Stimulated activated CD8-positive, alpha-beta memory T cell treated with anti-CD3 and anti-CD28 coated beads, Interleukin-12 subunit alpha, Interleukin-12 subunit beta, amount 100 ng/mL, for 1 hour (primary cell): ENCODE results near the gene LRRTM3.

Experiments
- DNase-seq: peaks from one replicate; pipeline ENCODE4 v3.0.0-alpha.2; 2020; ENCODE audit warnings: low read depth

The LRRTM3 gene

DNA sequence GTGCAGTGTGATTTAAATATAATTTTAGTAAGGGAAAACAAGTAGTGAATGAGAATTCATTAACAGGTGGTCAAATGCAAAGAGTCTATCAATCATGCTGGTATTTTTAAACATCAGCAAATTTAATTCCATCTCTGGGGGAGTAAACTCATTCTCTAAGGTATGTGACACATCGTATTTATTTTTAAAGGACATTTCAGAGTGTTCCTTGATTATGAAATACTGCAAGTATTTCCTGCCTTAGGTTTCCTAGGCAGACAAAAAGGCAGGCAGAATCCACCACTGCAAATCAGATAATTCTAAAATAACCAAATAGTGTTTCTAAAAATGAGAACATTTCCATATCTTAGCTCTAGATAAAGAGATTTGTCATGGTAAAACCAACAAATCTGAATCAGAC is 193.8 kb downstream of the LRRTM3 start:
- DNase-seq, result no peak

GRCh38 chr10:67127441-67127840 is 201.6 kb downstream of the LRRTM3 start:
- no peak for DNase-seq

- no peak for DNase-seq
Observed at GRCh38 chr10:67140641-67141040, 214.8 kb downstream of the LRRTM3 start.

GRCh38 chr10:67141300-67141699 is 215.5 kb downstream of the LRRTM3 start:
- no peak for DNase-seq

- no peak for DNase-seq
Observed at GRCh38 chr10:67144530-67144929, 218.7 kb downstream of the LRRTM3 start.
